Stimulated activated CD8-positive, alpha-beta memory T cell treated with anti-CD3 and anti-CD28 coated beads, Interleukin-4, amount 100 ng/mL, for 1 hour (primary cell): ENCODE results near the gene NPHP3.
"Not testable (repeated sequence)": the region's sequence is repeated elsewhere in the genome, so short reads cannot be mapped to it uniquely, and the experiment has no call there.

Experiments
- DNase-seq, 2 donors: peaks; one replicate each; pipeline ENCODE4 v3.0.0-alpha.2; 2020; ENCODE audit warnings: low read depth in 2 of 2, low spot score in 1 of 2

The NPHP3 gene

GRCh38 chr3:132650153-132650552 is 72.1 kb downstream of the NPHP3 start:
- DNase-seq: no peak

GRCh38 chr3:132645058-132645457 is 77.2 kb downstream of the NPHP3 start:
- no peak for DNase-seq

GRCh38 chr3:132643366-132643765 is 78.8 kb downstream of the NPHP3 start:
- DNase-seq: no peak

- DNase-seq: no peak
Observed at GRCh38 chr3:132642539-132642847, 79.7 kb downstream of the NPHP3 start.

GRCh38 chr3:132641837-132642538 is 80.2 kb downstream of the NPHP3 start:
- DNase-seq: no peak

- not testable (repeated sequence) for DNase-seq
Observed at GRCh38 chr3:132641427-132641826, 80.8 kb downstream of the NPHP3 start.

GRCh38 chr3:132638706-132639105 is 83.5 kb downstream of the NPHP3 start:
- no peak for DNase-seq

GRCh38 chr3:132637590-132637989 is 84.6 kb downstream of the NPHP3 start:
- DNase-seq: no peak

- no peak for DNase-seq
Observed at GRCh38 chr3:132635052-132635451, 87.2 kb downstream of the NPHP3 start.
